CD4-positive, alpha-beta T cell treated with Interleukin-15 for 4 hours (primary cell): ENCODE measurements around the gene MAPK7.
"Not testable (repeated sequence)": the region's sequence is repeated elsewhere in the genome, so short reads cannot be mapped to it uniquely, and the experiment has no call there.

ENCODE experiments used
- DNase-seq: peaks from one replicate; pipeline ENCODE4 v3.0.0-alpha.2; 2020; ENCODE audit warnings: low spot score

Gene MAPK7

GRCh38 chr17:19343256-19343630 lies 35.1 kb upstream of the MAPK7 start:
- no peak for DNase-seq

GRCh38 chr17:19343671-19344151 lies 34.6 kb upstream of the MAPK7 start:
- DNase-seq, result no peak

GRCh38 chr17:19344311-19345066 lies 33.8 kb upstream of the MAPK7 start:
- no peak for DNase-seq

GRCh38 chr17:19345067-19345460 lies 33.2 kb upstream of the MAPK7 start:
- no peak for DNase-seq

GRCh38 chr17:19345486-19346350 lies 32.6 kb upstream of the MAPK7 start:
- no peak for DNase-seq

GRCh38 chr17:19346351-19347255 lies 31.7 kb upstream of the MAPK7 start:
- no peak for DNase-seq

- DNase-seq, result no peak
These were observed 30.8 kb upstream of the MAPK7 start for GRCh38 chr17:19347323-19348080.

- DNase-seq, result no peak
These were observed 30.1 kb upstream of the MAPK7 start for GRCh38 chr17:19348081-19348650.

- DNase-seq, result no peak
These were observed 29.5 kb upstream of the MAPK7 start for GRCh38 chr17:19348806-19349205.

- not testable (repeated sequence) for DNase-seq
These were observed 24.9 kb upstream of the MAPK7 start for GRCh38 chr17:19353401-19353800.

- no peak for DNase-seq
These were observed 23.6 kb upstream of the MAPK7 start for GRCh38 chr17:19354748-19355147.

GRCh38 chr17:19357351-19357750 lies 20.9 kb upstream of the MAPK7 start:
- DNase-seq, result no peak

- no peak for DNase-seq
These were observed 20.5 kb upstream of the MAPK7 start for GRCh38 chr17:19357761-19358160.

GRCh38 chr17:19359151-19359550 lies 19.1 kb upstream of the MAPK7 start:
- no peak for DNase-seq

- DNase-seq, result no peak
These were observed 18.4 kb upstream of the MAPK7 start for GRCh38 chr17:19359856-19360255.

- DNase-seq, result no peak
These were observed 17.5 kb upstream of the MAPK7 start for GRCh38 chr17:19360772-19361171.

- no peak for DNase-seq
These were observed 17.0 kb upstream of the MAPK7 start for GRCh38 chr17:19361326-19361725.

GRCh38 chr17:19361944-19362276 lies 16.4 kb upstream of the MAPK7 start:
- no peak for DNase-seq

- peak; percentile 95 for DNase-seq
These were observed 15.8 kb upstream of the MAPK7 start, which contains the start of gene B9D1 for GRCh38 chr17:19362277-19363113. B9D1 (minus strand) TSS chr17:19362723; CDS start chr17:19362569, 154 bp downstream.

GRCh38 chr17:19363114-19363438 lies 15.2 kb upstream of the MAPK7 start:
- DNase-seq, result no peak
